Dedifferentiated amniotic fluid mesenchymal stem cell (primary cell): ENCODE data around the gene SCAF8.
"Not testable (repeated sequence)": the region's sequence is repeated elsewhere in the genome, so short reads cannot be mapped to it uniquely, and the experiment has no call there.

Experiments used
- DNase-seq: peaks from one replicate; pipeline ENCODE4 v3.0.0-alpha.2; 2016; ENCODE audit errors: extremely low spot score

Gene SCAF8, protein sequence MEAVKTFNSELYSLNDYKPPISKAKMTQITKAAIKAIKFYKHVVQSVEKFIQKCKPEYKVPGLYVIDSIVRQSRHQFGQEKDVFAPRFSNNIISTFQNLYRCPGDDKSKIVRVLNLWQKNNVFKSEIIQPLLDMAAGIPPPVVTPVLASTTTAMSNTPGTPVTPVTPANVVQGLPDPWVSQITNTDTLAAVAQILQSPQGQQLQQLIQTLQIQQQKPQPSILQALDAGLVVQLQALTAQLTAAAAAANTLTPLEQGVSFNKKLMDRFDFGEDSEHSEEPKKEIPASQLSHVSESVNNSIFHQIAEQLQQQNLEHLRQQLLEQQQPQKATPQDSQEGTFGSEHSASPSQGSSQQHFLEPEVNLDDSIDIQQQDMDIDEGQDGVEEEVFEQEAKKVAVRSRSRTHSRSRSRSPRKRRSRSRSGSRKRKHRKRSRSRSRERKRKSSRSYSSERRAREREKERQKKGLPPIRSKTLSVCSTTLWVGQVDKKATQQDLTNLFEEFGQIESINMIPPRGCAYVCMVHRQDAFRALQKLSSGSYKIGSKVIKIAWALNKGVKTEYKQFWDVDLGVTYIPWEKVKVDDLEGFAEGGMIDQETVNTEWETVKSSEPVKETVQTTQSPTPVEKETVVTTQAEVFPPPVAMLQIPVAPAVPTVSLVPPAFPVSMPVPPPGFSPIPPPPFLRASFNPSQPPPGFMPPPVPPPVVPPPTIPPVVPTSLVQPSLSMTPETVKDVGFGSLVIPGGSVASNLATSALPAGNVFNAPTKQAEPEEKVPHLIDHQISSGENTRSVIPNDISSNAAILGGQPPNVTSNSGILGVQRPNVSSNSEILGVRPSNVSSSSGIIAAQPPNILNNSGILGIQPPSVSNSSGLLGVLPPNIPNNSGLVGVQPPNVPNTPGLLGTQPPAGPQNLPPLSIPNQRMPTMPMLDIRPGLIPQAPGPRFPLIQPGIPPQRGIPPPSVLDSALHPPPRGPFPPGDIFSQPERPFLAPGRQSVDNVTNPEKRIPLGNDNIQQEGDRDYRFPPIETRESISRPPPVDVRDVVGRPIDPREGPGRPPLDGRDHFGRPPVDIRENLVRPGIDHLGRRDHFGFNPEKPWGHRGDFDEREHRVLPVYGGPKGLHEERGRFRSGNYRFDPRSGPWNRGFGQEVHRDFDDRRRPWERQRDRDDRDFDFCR (N-terminal part only)

GRCh38 chr6:154733183-154733625 is at the start of gene SCAF8:
TSS of gene SCAF8 (plus strand) at chr6:154733416. CDS start at chr6:154733901, 485 bp downstream.
- peak; percentile 70 for DNase-seq

GRCh38 chr6:154683756-154684523 is 49.3 kb upstream of the SCAF8 start:
- DNase-seq, result peak; percentile 28

- no peak for DNase-seq
Observed at GRCh38 chr6:154686162-154686561, 47.1 kb upstream of the SCAF8 start.

DNA sequence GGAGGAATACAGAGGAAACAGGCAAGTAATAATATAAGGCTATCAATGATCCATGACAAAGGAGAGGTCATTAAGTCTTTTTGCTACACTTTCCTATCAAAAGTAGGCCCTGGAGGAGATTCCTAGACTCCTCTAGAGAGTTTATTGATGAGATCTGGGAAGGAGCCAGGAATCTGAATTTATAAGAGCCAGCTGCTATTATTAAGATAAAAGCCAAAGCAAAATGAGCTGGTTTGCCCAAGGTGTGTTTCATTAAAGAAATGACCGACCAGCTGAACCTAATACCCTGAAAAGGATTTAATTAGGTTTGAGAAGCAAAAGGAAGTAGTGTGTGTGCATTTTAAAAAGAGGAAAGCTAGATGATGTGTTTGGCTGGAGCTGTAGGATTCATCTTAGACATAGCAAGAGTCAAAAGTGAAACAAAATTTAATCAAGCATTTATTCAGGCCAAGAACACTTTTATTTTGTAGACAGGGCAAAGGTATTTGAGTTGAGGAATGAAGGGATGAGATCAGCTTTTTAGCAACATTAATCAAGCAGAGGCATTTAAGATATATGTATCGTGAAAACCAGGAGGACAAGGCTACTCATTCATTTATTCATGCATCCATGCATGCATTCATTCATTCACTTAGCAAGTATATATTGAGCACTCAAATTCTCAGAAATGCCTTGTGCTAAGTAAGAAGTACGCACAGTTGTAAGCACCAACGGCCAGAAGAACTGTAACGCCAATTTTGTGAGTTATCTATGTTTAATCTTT is 43.5 kb upstream of the SCAF8 start:
- DNase-seq, result no peak

- no peak for DNase-seq
Observed at GRCh38 chr6:154690857-154691256, 42.4 kb upstream of the SCAF8 start.

GRCh38 chr6:154696661-154697060 is 36.6 kb upstream of the SCAF8 start:
- no peak for DNase-seq

GRCh38 chr6:154703124-154703523 is 30.1 kb upstream of the SCAF8 start:
- no peak for DNase-seq

DNA sequence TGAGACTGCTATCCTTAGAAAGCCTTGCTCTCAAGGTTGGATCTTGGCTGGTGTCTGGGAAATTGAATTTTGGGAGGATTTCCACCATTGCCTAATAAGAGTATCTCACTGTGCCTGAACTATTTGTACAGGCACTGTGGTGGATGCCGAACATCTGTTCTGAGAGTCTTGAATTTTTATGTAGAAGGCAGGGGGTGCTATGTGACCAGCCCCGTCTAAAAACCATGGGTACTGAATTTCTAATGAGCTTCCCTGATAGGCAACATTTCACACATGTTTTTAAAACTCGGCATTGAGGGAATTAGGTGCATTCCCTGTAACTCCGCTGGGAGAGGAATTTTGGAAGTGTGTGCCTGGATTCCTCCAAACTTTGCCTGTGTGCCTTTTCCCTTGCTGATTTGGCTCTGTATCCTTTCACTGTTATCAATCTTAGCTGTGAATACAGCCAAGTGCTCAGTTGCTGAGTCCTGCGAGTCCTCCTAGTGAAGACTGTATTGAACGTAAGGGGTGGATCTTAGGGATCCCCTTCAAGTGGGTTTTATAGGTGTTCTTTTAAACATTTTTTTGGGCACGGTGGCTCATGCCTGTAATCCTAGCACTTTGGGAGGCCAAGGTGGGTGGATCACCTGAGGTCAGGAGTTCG is 27.6 kb upstream of the SCAF8 start:
- no peak for DNase-seq

GRCh38 chr6:154706389-154706788 is 26.8 kb upstream of the SCAF8 start:
- DNase-seq, result no peak

DNA sequence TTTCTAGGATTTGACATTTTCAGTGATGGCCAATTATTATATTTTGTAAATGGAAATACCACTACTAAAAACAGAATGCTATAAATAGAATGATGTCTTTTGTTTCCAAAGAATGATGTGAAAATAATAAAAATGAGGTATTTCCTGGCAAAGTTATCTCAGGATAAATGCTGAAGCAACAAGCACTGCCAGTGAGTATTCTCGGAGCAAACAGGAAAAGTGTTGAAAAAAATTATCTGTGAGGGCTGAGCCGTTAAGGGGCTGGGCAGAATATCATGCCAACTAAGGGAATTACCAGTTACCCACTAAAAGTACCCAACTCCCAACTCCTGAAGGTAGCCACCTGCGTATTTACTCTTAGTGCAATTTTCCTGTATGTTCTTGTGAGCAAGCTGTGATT is 23.6 kb upstream of the SCAF8 start:
- DNase-seq, result no peak

GRCh38 chr6:154710689-154711088 is 22.5 kb upstream of the SCAF8 start:
- DNase-seq, result no peak

DNA sequence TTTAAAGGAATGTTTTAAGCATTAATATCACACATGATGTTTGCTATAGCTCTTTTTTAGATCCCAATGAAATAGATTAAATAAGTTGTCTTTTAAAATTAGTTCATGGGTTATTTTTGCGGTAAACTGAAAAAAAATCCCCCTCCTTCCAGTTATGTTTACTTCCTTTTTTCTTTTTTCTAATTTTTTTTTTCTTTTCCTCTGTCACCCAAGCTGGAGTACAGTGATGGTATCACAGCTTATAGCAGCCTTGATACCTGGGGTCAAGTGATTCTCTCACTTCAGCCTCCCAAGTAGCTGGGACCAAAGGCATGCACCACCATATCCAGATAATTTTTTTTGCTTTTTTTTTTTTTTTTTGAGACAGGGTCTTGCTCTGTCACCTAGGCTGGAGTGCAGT is 17.8 kb upstream of the SCAF8 start:
- DNase-seq, result no peak

DNA sequence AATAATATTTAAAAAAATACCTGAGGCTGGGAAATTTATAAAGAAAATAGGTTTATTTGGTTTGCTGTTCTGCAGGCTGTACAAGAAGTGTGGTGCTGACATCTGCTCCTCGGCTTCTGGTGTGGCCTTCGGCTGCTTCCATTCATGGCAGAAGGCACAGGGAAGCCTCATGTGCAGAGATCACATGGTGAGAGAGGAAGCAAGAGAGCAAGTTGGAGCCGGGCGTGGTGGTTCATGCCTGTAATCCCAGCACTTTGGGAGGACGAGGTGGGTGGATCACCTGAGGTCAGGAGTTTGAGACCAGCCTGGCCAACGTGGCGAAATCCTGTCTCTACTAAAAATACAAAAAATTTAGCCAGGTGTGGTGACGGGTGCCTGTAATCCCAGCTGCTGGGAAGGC is 16.9 kb upstream of the SCAF8 start:
- not testable (repeated sequence) for DNase-seq

- no peak for DNase-seq
Observed at GRCh38 chr6:154719433-154719832, 13.8 kb upstream of the SCAF8 start.

DNA sequence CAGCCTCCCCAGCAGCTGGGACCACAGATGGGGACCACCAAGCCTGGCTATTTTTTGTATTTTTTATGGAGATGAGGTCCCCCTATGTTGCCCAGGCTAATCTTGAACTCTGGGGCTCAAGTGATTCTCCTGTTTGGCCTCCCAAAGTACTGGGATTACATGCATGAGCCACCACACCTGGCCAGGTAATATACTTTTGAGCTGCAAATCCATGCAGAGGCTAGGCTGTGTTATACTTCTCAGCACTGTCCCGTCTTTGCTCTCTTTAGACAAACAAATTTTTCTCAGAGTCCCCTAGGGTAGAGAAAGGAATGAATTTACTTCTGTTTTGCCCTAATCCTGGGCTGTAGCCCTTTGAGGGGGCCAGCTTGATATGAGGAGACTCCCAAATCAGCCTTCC is 13.4 kb upstream of the SCAF8 start:
- no peak for DNase-seq

- peak; percentile 58 for DNase-seq
Observed at GRCh38 chr6:154721460-154721859, 11.8 kb upstream of the SCAF8 start.

DNA sequence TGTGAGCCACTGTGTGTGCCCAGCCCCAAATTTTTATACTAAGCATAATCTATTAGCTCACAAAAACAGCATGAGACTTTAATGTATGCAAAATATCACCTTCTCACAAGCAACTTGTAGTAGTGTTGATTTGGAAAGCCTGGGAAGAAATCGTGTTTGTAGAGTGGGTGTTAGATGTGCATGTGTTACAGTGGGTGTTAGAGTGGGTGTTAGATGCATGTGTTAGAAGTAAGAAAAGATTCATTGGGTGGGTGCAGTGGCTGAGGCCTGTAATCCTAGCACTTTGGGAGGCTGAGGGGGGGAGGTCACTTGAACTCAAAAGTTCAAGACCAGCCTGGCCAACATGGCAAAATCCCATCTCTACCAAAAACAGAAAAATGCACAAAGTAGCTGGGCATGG is 6.3 kb upstream of the SCAF8 start:
- DNase-seq, result no peak

DNA sequence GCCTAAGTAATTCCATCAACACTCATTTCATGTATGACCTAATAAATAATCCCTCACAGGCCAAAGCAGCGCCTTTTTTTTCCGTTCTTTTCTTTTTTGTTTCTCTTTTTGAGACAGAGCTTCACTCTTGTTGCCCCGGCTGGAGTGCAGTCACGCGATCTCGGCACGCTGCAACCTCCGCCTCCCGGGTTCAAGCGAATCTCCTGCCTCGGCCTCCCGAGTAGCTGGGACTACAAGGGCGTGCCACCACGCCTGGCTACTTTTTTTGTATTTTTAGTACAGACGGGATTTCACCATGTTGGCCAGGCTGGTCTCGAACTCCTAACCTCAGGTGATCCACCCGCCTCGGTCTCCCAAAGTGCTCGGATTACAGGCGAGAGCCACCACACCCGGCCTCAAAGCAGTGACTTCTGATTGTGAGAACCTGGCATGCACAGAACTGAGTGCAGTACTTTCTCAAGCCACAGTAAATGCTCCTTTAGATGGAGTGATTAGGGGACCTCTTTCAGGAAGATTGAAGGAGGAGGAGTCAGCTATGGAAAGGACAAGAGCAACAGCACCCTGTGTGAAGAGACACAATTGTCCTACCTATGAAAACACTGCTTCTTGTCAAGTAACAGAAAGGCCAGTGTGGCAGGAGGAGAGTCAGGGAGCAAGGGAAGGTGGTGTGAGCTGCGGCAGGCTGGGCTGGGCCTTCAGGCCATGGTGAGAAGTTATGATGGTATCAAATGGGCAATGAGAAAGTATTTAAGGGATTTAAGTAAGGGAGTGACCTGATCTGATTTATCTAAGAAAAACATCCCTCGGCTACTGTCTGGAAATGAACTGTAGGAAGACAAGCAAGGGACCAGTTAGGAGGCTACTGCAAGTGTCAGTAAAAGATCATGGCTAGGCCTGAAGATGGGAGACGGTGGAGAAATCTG is 1.7 kb upstream of the SCAF8 start:
- DNase-seq, result no peak
